Measurements from ENCODE around the gene PARVA.

Gene PARVA

GRCh38 chr11:12376259-12377081 is 901 bp upstream of the PARVA start:
- DNase-seq: no peak

GRCh38 chr11:12377824-12378593 is 638 bp downstream of the PARVA start:
- no peak for DNase-seq

DNA sequence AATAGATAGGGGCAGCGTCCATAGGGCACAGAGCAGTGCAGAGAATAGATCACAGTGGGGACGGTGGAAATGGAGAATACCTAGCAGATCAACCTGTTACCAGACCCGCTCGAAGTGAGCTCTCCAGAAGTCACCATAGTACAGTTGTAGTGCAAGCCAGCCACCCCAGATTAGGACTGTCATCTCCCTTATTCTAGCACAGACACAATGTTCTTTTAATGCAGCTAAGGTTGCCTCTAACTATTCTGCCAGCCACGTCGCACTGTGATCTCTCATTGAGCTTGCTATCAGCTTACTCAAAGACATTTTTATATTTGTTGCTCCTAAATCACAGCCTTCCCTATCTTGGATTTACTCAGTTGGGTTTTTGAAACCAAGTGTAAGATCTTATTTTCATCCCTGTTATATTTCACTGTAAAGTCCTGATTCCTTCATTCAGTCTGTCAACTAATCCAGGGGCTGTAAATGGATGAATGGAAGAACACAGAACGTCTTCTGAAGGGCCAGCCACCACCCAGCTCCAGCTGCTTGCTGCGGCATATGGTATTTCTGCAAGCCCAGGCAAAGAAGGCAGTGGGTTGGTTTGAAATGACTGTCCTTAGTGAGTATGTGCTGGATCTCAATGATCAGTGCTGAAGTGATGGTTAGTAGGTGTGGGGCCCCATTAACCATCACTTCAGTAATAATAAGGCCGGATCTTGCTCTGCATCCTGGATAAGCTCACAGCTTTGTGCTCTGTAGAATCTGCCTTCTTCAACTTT is 3.4 kb downstream of the PARVA start:
- no peak for DNase-seq

GRCh38 chr11:12381875-12382274 is 4.5 kb downstream of the PARVA start:
- DNase-seq: no peak

DNA sequence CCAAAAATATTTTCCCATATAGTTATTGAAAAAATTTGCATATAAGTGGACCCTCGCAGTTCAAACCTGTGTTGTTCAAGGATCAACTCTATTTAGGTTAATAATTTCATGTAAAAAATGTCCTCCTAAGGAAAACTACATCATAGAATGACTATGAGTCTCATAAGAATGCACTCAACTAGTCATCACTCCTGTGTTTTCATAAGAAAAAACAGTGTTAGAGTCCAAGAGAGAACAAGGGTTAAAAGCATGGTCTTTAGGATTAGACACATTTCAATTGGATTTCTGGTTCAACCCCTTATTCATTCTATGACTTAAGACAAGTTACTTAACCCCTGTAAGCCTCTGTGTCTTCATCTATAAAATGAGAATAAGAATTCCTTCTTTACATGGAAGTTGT is 5.1 kb downstream of the PARVA start:
- DNase-seq: no peak

- no peak for DNase-seq
These were observed 8.9 kb downstream of the PARVA start for GRCh38 chr11:12386309-12386708.

- no peak for DNase-seq
These were observed 9.4 kb downstream of the PARVA start for GRCh38 chr11:12386745-12387144.

DNA sequence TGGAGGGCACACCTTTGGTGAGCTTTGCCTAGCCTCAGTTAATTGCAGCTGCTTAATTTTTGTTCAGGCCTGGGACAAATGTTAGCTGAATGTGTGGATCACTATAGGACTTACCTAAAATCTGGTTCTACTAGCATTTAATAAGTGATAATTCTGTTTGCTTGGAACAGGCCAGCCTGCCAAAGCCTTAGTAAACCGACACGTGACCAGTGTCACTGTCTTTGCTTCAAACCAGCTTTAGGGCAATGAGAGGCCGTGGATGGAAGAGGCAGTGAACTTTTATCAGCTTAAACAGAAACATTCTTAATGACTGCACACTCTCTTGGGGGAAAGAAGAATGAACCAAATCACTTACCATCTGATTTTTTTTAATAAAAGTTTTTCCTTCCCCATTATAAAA is 10.8 kb downstream of the PARVA start:
- no peak for DNase-seq

GRCh38 chr11:12388939-12389670 is 11.7 kb downstream of the PARVA start:
- no peak for DNase-seq

GRCh38 chr11:12389676-12390657 is 12.6 kb downstream of the PARVA start:
- no peak for DNase-seq

DNA sequence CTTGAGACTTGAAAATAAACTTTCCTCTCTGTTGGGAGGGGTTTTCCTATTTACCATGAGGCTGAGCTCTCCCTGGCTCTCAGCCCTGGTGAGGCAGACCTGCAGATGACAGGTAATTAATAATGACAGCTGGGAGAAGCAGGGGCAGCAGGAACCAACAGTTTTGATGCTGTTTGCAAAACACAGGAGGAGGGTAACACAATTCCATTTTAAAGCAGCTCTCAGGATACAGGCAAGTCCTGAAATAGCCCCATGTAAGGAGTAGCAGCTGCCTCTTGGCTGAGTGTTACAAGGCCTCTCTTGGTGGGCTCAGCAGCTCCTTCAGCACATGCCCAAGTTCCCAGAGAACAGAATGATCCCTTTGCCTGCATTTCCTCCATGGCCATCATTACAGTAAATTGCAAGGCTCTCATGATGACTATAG is 13.3 kb downstream of the PARVA start:
- no peak for DNase-seq

GRCh38 chr11:12392672-12393071 is 15.3 kb downstream of the PARVA start:
- no peak for DNase-seq

DNA sequence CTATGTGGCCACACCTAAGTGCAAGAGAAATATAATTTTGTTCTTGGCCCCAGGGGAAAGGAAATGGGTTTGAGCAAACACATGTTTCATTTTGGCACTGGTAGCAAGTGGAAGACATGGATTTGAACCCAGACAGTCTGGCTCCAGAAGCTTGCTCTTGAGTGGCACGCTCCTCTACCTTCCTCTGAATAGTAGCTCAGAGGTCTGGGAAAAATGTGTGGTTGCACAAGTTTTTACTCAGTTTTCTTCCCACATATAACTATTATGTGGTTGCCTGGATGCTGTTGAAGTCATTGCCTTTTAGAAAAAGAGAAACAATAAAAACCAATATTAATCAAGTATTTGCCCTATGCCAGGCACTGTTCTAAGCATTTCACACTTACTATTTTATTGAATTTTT is 16.3 kb downstream of the PARVA start:
- DNase-seq: no peak

DNA sequence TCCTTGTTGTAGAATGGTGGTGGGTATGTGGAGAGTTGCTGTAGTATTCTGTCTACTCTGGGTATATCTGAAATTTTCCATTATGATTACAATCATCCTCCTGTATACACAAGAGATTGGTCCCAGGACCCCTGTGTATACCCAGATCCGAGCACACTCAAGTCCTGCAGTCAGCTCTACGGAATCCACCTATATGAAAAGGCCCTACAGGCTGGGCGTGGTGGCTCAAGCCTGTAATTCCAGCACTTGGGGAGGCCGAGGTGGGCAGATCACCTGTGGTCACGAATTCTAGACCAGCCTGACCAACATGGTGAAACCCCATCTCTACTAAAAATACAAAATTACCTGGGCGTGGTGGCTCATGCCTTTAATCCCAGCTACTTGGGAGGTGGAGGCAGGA is 17.2 kb downstream of the PARVA start:
- DNase-seq: no peak

GRCh38 chr11:12395333-12395732 is 18.0 kb downstream of the PARVA start:
- DNase-seq: no peak

DNA sequence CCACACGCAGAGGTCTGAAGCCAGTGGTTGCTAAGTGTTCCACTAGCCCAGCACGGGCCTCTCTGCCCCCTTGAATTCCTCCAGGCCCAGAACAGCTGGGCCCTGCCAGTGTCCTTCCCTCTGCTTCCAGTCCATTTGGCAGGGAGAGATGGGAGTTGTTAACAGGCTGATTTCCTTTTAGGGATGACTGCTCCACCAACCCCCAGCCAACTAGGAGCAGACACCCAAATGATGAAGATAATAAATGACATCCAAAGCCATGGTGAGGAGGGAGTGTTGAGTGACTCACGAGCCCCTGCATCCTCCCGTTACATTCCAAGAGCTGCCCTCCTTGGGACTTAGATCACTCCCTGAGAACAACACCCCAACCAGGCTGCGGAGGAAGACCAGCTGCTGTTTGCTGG is 20.6 kb downstream of the PARVA start:
- DNase-seq: no peak

DNA sequence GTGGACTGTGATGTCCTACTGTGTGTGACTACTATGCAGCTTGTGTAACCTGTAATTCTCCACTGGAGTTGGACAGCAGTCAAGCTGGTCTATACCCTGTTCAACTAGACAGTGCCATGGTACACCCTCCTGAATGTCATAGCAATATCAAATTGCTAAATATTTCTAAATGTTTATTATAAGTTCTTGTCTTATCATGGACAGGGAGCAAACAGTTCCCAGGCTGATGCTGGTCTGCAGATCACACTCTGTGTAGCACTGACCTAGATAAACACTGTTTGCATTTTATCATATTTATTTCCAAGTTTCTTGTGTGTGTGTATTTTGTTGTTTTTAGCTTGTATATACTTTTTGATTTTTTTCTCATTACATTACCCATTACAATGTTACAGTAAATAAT is 22.0 kb downstream of the PARVA start:
- no peak for DNase-seq

DNA sequence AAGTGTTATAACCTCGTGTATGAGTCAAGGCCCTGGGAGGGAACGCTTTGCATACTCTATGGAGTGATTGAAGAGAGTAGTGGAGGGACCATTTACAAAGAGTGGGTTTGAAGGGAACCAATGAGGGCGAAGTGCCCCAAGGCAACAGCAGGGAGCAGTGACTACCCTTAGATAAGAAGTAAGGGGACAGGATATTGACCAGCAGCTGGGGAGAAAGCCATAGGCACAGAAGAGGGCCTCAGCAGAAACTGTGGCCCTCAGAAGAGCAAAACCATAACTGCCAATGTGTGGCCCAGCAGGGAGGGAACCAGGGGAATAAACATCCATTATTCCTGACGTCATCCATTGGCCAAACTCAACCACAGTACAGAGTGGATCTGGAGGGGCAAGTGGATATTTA is 24.7 kb downstream of the PARVA start:
- no peak for DNase-seq

DNA sequence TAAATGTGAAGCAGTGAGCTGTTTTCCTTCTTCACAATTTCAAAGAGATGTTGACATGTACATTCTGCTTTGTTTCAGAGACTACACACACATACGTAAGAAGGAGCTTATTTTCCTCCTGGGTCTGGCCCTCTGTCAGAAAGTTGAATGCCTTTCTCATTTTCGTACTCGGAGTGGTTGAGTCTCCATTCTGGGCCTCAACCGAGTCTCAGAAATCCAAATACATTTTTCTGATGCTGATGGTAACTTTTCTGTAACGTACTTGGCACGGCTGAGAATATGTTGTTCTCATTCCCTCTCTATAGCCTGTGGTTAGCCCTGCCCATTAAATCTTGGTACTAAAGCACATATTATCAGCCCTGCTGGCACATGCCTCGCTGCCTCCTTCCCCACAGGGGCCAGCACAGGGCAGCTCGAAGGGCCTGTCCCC is 25.3 kb downstream of the PARVA start:
- no peak for DNase-seq

DNA sequence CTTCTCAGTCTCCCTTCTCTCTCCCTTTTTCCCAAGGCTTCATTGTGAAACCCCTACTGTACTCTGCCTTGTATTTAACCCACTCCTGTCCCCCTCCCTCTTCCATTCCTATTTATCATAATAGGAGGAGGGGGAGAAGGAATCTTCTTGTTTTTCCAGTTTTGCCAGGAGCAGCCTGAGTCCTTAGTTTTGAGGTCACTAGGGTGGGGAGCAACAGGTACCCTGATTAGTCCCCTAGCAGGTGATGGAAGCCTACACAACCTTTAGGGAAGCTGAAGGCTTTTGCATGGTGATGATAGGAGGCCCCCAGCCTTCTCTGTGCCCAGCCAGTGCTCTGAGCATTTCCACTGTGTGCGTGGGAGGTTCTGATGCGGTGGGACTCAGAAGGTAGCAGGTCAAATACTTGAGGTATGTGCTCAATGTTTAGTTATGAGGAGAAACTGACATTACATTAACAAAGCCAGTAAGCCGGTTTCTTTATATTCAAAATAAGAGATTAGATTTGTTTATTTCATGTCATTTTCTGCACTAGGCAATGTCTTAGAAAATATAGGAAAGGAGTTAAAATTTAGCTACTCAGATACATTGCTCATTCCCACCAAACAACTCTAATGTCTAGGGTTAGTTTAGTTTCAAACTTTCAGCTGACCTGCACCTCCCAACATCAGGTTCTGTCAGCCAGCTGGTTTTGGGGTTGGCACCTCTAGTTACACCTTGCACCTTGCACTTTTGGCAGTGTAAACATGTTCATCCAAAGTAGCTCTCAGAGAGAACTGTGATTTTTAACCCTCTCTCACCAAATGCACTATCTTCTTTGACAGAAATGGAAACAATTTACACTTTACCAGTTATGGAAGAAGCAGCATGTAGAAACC is 26.0 kb downstream of the PARVA start:
- DNase-seq: no peak

GRCh38 chr11:12403997-12404350 is 26.6 kb downstream of the PARVA start:
- no peak for DNase-seq

Measured in KG1 (cell line).